DMS114 treated with DMSO at 0.1 percent for 48 hours (cell line): Measurements from ENCODE around the gene MAPK8IP3.
"Not testable (repeated sequence)": the region's sequence is repeated elsewhere in the genome, so short reads cannot be mapped to it uniquely, and the experiment has no call there.

ENCODE experiments used
- DNase-seq: peaks from one replicate; lab custom pipeline; 2025; ENCODE audit not compliant: unreplicated experiment; lab: John Stamatoyannopoulos, UW

Gene MAPK8IP3

DNA sequence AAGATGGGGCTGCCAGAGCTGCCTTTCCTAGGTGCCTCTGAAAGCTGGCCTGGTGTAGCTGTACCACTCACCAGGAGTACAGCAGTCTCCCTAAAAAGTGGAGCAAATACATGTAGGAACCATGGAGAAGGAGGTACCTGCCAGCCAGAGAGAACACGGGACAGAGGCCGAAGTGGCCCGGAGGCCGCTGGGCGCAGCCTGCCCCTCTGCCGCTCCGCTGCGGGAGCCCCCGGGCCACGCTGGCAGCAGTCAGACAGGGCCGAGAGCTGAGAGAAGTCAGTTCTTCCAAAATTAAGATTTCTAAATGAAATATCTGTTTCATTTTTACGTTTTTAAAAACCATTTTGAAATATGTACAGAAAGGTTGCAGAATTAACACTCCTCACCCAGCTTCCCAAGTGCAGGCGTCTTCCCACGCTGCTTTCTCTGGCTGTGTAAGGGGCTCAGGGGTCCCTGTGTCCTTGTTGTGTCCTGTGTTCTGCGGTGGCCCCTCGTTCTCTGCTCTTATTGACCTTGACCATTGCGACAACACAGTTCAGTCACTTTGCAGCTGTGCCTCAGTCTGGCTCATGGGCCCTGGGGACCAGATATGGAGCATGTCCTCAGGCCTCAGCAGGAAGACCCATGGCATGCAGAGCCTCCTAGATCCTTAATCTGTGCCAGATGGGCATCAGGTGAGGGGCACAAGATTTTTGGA is 5.0 kb downstream of the MAPK8IP3 start:
- no peak for DNase-seq

DNA sequence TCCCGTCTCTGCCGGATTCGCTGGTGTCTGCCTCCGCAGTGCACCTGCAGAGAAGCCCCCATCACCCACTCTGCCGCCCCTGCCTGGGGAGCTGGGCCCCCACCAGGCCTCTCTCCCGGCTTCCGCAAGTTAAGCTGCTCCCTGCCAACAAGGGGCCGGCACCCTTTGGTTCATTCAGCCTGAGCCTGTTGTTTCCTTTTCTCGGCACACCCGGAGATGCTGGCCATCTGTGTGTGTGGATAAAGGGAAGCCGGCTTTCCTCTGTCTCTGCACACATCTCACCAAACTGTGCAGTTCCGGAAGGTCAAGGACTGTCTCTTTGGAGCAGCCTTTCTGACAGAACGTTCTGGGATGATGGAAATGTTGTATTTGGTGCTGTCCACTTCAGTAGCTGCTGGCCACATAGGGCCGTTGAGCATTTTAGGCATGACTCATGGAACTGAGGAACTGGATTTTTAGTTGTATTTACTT is 6.8 kb downstream of the MAPK8IP3 start:
- no peak for DNase-seq

DNA sequence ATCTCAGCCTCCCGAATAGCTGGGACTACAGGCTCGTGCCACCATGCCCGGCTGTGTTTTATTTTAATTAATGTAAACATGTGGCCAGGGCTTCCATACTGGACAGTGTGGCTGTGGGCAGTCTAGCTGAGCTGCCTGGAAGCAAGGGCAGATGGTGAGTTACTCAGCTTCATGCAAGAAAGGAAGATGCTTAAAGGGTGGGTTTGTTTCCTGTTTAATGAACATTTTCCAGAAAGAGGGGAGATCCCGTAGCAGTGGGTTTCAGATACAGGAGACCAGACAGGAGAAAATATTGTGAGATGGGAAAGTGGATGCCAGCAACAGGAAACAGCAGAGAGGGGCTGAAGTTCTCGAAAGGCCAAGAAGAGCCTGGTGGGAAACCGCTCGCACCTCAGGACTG is 7.3 kb downstream of the MAPK8IP3 start:
- no peak for DNase-seq

DNA sequence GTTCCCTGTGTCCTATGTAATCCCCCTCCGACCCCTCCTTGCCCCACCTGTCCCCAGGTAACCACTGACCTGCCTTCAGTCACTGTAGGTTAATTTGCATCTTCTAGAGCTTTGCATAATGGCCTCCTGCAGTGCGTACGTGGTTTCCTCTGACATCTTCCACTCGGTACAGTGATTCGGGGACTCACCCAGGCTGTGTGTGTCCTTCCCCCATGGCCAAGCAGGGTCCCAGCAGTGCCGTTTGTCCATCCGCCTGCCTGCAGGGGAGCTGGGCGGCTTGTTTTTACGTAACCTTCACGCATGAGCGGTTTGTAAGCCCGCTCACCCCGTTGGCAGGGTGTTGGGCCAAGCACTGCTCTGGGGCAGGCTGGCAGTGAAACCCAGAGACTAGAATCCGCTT is 7.9 kb downstream of the MAPK8IP3 start:
- DNase-seq, result no peak

DNA sequence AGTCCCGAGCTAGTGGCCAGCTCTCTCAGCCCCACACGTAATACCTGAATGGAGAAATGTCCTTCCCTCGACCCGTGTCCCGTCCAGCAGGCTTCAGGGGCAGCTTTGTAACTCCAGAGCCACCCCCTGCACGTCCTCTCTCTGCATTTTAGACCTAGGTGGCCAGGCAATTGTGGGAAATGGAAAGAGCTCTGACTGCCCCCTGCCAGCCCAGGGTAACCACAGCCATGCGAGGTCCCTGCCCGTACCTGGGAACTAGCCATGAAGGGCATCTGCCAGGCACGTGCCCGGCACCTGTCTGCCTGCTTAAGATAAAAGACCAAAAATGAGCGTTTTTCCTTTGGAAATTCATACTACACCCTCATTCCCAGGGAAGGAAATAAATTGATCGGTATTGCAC is 9.2 kb downstream of the MAPK8IP3 start:
- no peak for DNase-seq

DNA sequence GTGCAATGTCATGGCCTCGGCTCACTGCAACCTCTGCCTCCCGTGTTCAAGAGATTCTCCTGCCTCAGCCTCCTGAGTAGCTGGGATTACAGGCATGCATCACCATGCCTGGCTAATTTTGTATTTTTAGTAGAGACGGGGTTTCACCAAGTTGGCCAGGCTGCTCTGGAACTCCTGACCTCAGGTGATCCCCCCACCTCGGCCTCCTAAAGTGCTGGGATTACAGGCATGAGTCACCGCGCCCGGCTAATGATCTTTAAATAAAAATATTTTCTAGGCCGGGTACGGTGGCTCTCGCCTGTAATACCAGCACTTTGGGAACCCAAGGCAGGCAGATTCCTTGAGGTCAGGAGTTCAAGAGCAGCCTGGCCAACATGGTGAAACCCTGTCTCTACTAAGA is 12.2 kb downstream of the MAPK8IP3 start:
- DNase-seq, result not testable (repeated sequence)

DNA sequence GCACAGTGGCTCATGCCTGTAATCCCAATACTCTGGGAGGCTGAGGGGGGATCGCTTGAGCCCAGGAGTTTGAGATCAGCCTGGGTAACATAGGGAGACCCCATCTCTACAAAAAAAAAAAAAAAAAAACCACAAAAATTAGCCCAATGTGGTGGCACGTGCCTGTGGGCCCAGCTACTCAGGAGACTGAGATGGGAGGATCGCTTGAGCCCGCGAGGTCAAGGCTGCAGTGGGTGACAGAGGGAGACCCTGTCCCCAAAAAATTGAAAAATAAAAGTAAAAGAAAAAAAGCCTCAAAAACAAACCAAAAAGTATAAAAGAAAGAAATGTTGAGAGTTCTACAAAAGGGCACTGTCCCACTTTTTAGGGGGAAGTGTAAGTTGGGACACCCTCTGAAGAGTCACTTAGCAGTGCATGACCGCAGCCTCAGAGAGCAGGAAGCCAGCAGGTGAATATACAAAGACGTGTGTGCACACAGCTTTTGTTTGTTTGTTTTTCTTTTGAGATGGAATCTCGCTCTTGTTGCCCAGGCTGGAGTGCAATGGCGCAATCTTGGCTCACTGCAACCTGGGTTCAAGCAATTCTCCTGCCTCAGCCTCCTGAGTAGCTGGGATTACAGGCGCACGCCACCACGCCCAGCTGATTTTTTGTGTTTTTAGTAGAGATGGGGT is 13.7 kb downstream of the MAPK8IP3 start:
- DNase-seq, result not testable (repeated sequence)

DNA sequence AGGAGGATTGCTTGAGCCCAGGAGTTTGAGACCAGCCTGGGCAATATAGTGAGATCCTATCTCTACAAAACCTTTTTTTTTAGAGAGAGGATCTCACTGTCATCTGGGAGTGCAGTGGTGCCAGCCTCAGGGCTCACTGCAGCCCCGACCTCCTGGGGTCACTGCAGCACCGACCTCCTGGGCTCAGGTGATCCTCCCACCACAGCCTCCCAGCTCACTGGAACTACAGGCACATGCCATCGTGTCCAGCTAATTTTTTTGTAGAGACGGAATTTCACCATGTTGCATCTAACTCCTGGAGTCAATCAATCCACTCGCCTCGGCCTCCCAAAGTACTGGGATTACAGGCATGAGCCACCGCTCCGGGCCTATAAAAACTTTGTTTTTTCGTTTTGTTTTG is 15.4 kb downstream of the MAPK8IP3 start:
- DNase-seq, result no peak

DNA sequence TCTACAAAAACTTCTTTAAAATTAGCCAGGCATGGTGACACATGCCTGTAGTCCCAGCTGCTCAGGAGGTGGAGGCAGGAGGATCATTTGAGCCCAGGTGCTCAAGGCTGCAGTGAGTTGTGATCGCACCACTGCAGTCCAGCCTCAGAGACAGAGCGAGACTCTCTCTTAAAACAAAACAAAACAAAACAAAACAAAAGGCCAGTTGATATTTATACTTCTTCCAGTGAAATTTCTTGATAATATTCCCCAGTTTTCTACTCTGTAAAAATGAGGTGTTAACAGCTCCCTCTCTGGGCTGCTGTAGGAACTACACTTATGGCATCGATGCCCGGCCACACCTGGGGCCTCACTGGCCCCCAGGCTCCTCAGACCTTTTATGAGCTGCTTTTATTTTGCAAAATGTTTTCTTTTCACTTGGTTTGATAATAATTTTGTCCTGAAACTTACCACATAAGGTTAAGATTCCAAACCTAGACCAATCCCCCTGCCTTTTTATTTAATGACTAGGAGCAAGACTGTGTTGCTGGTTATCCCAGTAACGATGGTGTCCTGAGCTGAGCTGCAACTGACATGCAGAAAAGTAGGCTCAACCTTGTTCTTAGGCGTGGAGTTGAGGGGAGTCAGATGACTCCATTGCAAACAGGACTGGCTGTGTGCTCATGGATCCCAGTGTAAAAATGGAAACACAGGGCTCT is 17.6 kb downstream of the MAPK8IP3 start:
- no peak for DNase-seq

DNA sequence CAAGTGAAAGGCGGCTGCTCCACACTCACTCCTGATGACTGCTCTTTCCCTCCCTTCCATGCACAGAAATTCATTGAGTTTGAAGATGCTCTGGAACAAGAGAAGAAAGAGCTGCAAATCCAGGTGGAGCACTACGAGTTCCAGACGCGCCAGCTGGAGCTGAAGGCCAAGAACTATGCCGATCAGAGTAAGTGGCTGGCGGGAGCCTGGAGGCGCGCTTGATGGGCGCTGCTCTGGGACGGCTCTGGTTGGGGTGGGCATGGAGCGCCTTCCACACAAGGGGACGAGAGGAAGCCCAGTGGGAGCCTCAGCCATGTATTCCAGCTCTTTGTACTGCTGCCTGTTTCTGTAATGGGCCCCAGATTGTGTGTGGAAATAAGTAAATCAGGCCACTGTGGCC is 18.5 kb downstream of the MAPK8IP3 start:
- no peak for DNase-seq

DNA sequence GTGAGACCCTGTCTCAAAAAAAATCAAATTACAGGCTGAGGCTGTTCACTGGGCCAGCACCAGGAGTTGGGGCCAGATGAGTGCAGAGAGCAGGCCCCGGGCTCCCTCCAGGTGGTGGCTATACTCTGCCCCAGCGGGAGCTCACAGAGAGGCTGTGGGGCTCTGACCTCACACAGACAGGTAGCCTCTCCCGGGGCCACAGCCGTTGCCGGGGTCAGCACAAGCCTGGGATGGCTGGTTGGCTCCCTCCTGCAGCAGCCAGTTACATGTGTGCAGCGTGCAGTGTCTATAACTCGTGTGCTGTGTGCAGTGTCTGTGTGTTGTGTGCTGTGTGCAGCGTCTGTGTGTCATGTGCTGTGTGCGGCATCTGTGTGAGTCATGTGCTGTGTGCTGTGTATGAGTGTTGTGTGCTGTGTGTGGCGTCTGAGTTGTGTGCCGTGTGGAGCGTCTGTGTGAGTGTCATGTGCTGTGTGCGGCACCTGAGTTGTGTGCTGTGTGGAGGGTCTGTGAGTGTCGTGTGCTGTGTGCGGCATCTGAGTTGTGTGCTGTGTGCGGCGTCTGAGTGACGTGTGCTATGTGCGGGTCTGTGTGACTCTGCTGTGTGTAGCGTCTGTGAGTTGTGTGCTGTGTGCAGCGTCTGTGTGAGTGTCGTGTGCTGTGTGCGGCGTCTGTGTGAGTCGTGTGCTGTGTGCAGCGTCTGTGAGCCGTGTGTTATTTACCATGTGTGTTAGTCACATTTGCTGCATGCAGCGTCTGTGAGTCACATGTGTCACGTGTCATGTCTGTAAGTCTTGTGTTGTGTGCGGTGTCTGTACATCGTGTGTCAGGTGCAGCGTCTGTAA is 20.9 kb downstream of the MAPK8IP3 start:
- no peak for DNase-seq

DNA sequence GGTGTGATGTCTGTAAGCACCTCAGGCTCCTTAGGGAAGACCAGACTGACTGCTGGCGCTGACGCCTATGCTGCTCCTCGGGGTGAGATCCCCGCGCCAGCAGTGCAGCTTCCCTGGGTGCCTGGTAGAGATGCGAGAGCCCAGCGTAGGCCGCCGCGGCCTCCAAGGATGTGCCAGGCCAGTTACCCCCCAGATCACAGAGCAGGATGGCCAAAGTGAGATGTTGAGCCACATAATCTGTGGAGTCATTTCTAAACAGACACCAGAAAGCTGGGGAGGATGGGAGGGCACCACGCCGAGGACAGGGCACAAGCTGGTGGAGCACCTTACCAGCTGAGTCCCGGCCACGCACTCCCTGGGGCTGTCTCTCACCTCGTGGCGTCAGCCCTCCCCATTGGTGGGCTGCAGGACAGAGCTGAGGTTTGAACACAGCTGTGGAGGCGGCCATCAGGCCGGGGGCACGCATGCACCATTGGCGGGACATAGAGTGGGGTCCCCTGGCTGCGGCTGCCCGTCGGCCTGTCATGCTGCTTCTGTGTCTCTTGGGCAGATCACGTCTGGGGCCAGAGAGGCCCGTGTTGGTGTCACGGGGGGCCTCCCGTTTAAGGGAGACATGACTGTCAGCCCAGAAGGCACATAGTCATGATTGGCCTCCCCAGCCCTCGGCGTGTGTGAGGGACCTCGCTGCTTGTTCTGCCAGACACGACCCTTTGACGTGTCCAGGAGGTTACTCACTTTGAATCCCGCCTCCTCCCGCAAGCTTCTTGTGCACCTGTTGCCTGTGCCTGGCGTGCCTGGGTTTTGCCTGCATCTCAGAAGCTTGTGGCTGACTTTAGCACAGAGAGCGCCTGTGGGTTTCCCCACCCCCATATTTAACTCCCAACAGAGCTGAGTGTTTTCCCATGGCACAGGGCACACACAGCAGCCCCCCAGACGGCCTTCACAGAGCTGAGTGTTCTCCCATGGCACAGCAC is 21.9 kb downstream of the MAPK8IP3 start:
- DNase-seq, result no peak

DNA sequence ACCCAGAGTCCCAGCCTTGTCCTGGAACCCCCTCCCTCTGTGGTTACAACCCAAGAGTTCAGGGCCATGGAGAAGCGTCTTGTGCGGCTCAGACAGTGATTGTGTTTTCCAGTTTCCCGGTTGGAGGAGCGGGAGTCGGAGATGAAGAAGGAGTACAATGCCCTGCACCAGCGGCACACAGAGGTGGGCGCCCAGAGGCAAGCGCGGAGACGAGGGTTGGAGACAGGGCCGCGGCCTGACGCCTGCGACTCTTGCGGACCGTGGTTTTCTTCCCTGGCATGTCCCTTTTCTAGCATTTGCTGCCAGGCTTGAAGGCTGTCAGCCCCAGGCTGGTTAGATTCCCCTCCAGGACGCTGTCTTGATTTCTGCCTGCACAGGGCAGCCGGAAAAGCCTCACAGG is 23.0 kb downstream of the MAPK8IP3 start:
- no peak for DNase-seq

DNA sequence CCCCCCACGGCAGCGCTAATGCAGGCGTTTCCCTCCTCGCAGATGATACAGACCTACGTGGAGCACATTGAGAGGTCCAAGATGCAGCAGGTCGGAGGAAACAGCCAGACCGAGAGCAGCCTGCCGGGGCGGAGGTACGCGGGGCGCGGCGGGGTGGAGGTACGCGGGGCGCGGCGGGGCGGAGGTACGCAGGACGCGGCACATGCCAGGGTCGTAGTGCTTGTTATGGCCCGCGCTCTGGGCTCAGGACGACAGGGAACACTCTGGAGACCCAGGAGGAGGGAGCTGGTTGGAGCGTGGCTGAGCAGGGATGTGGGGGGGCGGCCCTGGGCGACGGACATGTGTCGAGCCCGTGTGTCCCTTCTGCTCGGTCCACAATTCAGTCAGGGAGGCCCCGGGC is 23.4 kb downstream of the MAPK8IP3 start:
- no peak for DNase-seq

DNA sequence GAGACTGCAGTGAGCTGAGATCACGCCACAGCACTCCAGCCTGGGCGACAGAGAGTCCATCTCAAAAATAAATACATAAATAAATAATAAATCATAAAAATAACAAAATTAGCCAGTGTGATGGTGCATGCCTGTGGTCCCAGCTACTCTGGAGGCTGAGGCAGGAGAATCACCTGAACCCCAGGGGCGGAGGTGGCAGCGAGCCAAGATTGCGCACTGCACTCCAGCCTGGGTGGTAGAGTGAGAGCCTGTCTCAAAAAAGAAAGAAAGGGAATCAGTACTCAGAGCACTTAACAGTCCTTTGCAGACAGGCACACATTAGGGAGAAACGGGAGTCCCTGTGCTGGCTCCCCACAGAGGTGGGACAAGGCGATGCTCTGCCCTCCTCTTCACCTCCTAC is 25.1 kb downstream of the MAPK8IP3 start:
- no peak for DNase-seq

DNA sequence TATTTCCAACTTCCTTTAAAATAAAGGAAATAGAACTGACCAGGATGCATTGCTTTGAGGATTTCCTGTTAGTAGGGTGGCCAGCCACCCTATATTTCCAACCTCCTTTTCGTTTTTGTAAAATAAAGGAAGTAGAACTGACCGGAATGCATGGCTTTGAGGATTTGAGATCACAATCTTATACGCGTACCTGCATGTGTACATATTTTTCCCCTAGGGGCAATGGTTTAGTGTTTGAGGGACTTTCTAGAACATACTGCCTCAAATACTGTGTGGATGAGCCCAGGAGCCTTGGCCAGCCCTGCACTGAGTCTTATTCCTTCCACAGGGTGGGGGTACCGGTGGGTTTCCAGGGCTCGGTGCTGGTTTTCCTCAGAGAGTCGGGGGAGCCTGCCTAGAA is 25.6 kb downstream of the MAPK8IP3 start:
- DNase-seq, result no peak

DNA sequence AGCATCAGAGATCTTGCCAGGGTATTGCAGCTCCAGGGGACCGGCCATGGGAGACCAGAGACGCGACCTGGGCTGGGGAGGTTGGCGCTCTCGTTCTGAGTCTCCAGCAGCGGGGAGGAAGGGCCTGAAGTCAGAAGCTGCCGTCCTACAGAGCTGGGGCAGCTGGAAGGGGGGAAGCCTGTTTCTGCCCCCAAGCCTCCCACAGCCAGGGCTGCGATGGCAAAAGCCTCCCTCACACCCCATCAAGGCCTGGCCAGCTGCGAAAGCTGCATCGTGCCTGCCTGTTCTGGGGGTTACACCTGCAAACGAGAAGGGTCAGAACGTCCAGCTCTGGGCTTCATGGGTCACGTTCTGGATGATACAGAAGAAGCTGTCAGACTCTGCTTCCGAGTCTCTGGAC is 26.1 kb downstream of the MAPK8IP3 start:
- DNase-seq, result no peak

DNA sequence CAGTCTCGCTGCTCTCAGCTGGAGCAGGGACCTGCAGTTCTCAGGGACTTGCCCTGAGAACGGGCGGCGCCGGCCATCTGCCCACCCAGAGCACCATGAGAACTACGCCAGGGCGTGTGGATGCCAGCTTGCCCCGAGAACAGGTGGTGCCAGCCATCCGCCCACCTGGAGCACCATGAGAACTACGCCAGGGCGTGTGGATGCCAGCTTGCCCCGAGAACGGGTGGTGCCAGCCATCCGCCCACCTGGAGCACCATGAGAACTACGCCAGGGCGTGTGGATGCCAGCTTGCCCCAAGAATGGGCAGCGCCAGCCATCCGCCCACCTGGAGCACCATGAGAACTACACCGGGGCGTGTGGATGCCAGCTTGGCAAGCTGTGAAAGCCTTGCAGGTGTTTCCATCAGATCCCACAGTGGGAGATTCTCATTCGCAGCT is 26.6 kb downstream of the MAPK8IP3 start:
- not testable (repeated sequence) for DNase-seq

DNA sequence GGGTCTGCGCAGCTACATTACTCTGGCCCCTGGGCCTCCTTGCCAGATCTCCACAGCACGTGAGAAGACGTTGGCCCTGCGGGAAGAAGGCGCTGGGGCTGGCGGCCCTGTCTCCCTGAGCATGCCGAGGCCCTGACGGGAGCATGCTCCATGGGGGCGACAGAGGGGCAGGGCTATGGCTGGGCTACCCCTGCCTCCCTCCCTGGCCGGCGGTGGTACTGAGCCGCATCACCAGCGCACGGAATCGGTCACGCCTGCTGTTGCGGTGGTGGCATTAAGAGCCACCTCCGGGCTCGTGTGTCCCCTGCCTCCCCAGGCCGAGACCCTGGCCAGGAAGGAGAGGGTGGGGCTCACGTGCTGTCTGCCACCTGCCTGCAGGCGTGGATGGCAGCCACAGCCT is 28.1 kb downstream of the MAPK8IP3 start:
- DNase-seq, result no peak

DNA sequence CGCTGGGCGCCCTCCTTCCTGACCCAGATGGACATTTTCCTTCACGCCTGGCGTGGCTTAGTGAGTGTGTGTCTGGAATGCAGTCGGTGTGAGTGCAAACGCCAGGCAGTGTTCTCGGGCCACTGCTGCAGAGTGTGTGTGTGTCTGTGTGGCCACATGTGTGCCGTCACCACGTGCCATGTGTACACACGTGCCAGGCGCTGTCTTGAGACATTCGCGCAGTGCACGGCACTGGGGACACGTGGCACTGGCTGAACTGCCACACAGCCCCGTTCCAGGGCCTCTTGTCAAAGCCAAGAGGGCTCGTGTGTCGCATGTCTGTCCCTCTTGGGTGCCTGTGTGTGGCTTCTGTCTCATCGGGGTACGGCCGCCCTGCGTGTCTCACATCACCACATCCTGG is 28.8 kb downstream of the MAPK8IP3 start:
- no peak for DNase-seq
